ENCODE results near the gene SLCO4A1. TPM values are rescaled to one million over a fixed set of nuclear protein-coding genes. Genes with fewer than 3 reads are reported as not detected.
"Not testable (repeated sequence)": the region's sequence is repeated elsewhere in the genome, so short reads cannot be mapped to it uniquely, and the experiment has no call there.

Gene SLCO4A1
- polyA plus RNA-seq, 10 donors = 0.37 to 1.2 (median 0.65) TPM

DNA sequence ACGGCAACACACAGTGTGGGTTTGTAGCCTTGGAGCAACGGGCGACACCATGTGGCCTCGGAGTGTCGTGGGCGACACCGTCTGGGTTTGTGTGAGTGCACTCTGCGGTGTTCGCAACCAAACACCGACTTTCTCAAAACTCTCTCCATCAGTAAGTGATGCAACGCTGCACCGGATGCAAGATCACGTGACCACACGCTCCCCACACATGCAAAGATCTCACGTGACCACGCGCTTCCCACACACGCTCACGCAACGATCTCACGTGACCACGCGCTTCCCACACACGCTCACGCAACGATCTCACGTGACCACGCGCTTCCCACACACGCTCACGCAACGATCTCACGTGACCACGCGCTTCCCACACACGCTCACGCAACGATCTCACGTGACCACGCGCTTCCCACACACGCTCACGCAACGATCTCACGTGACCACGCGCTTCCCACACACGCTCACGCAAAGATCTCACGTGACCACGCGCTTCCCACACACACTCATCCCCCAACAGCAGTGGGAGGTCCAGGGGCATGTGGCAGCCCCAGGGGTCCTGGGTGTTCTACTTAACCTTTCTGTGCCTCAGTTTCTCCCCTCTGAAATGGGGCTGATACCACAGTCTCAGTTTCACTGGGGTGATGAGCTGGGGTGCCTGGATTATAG is 41.5 kb downstream of the SLCO4A1 start:
- not testable (repeated sequence) for DNase-seq

DNA sequence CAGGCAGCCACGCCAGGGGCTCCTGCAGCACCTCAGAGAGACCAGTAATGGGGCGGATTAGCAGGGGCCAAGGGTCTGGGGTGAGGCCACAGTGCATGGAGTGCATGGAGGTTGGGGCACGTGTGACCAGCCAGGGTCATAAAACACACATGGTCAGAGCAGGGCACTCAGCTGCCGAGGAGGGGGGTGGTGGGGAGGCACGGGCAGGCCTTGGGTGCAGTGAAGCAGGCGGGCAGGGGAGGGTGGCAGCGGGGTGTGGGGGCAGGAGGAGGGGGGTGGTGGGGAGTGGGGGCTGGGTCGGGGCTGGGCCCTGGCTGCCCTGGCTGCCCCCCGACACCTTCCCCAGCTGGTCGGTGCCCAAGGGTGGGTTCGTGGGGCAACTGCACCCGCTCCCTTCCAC is 42.7 kb downstream of the SLCO4A1 start:
- no peak for DNase-seq

GRCh38 chr20:62685781-62686555 is 43.7 kb downstream of the SLCO4A1 start:
- DNase-seq = peak in 2 of 3 donors; percentile 23 to 38

GRCh38 chr20:62686869-62687830 is 44.8 kb downstream of the SLCO4A1 start:
- DNase-seq = no peak

DNA sequence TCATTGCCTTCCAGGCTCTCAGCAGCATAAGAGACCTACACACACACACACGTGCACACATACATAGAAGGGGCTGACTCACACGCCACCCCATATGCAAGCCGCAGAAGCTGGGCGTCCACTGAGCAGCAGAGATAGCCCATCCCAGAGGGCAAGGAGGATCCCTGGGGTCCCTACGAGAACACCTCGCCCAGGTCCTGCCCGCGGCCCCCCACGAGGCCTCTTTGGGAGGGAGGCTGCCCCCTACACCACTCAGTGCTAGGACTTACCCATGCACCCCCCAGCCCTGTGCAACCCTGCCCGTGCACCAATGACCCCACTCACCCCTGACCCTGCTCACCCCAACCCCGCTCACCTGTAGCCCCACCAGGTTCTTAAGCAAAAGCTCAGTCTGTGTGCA is 45.8 kb downstream of the SLCO4A1 start:
- DNase-seq = no peak

DNA sequence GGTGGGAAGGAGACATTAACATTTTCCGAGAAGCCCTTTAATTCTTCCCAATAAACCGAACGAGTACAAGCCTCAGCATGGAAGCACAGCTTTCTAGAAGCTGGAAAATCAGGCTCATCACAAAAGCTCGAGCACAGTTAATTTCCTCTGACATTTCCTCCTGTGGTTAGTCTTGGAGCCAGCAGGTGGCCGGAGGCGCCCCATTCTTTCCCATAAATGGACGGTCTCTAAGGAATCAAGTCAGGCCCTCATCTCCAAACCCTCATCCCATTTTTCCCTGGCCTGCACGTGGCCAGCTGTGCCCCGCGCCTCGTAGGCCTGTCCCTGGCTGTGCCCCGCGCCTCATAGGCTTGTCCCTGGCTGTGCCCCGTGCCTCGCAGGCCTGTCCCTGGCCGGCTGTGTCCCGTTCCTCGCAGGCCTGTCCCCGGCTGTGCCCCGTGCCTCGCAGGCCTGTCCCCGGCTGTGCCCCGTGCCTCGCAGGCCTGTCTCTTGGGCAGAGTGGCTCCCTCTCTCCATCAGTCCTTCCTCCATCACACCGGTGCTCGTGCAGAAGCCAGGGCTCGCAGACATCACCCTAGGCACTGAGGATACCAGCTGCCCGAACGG is 46.7 kb downstream of the SLCO4A1 start:
- no peak for DNase-seq

DNA sequence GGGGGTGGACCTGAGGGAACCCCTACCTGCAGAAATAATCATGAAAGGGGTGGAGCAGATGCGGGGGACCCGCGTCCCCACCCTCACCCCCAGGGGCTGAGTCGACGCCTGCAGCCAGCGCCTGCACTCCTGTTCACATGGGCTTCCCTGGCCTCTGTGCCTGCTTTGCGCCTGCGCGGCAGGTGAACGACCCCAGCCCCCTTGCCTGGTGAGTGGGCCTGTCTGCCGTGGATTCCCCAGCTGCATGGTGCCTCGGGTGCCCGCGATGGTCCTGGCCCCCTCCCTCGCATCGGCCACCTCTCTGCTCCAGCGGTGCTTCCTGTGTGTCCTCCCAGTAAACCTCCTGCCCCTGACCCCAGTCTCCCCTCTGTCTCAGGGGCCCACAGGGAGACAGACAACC is 47.6 kb downstream of the SLCO4A1 start:
- DNase-seq = no peak

DNA sequence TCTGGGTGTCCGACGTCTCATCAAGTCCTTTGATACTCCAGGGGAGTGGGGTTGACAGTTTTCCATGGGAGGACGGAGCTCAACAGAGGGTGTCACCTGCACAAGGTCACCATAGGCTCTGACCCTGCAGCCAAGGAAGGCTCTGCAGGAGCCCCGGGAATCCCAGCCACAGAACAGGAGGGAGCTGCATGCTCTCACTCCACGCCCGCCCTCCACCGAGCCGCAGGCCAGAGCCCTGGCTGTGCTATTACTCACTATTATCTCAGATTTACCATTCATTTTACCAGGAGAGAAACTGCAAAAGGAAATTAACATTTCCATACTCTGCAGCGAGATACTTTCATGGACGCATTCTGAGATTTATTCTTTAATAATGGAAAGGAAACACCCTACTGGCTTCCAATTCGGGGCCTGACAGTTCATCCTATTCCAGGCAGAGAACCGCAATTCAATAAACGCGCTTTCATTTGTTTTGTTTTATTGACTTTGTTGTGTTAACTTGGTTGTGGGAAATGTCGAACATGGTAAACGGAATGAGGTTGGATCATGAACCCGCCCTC is 48.0 kb downstream of the SLCO4A1 start:
- DNase-seq = no peak

- DNase-seq = no peak
These were observed 49.2 kb downstream of the SLCO4A1 start for GRCh38 chr20:62691487-62691886.

- peak in 1 of 3 donors; percentile 54 for DNase-seq
These were observed 49.9 kb downstream of the SLCO4A1 start for GRCh38 chr20:62692176-62692575.

DNA sequence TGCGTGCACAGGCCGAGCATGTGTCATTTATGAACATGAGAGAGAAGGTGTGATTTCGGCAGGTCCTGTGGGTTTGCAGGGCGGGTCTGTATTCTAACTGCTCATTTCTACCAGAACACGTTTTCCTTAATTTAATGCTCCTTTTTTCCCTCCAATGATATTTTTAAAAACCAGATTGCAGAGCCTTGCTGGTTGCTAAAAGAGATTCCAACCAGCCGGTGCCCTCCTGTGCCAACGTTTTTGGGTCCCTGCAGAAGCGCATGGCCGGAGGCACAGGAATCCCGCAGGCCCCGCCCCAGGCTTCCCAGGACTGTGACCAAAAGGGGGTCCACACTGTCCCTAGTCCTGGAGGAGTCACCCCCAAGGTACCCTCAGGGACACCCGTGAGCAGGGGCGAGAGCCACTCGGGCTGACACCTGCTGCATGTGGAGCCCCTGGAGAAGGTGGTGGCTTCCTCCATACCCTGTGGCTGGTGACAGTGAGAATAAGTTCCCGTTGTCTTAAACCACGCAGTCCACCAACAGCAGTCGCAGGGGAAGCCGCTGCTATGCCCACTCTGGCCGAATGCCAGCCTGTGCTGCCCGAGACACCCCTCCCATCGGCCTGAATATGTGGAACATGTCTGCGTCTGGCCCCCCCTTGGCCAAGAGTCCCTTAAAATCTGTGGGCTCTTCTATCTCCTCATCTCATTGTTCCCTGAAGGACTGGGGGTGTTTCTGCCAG is 50.7 kb downstream of the SLCO4A1 start:
- no peak for DNase-seq

DNA sequence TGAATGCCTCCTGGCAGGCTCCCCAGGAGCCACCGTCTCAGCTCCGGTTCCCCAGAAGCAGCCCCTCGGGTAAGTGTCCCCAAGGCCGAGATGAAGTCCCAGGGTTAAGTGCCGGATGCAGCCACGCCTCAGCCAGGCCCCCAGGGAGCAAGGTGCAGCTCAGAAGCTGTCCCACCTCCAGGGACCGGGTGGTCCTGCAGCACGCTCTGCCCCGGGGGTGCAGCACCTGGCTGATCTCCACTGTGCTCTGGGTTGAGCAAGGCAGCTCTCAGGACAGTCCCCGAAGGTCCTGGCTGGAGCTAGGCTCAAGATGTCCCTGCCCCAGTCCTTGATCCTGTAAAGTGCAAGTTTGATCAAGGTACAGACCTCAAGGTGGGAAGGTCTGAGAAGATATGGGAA is 51.2 kb downstream of the SLCO4A1 start:
- DNase-seq = no peak

DNA sequence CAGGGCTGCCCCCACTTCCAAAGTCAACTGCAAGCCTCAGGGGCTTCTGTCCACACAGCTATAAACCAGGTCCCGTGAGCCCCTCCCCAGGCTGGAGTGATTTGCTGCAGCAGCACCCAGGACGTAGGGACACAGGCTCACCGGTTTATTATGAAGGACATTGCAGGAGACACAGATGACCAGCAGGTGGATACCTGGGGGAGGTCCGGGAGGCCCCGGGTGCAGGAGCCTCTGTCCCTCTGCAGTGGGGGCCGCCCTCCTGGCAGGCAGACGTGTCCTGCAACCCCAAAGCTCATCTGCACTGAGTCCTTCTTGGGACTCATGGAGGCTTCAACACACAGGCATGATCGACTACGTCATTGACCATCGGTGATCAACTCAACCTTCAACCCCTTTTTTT is 51.8 kb downstream of the SLCO4A1 start:
- DNase-seq = no peak

DNA sequence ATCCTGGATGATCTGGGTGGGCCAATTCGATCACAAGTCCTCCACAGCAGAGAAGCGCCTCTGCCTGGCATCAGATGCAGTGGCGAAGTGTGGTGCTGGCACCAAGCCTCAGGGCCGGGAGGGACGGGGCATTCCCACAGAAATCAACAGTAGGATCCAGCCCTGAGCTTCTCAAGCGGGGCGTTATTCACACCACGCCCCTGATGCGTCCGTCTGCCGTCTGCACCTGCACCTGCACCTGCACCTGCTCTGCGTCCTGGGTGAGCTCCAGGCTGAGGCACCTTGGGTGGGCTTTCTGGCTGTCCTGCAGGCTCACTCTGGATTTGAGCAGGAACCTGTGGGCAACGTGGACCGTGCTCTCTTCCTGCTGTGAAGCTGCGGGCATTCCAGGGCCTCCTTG is 52.6 kb downstream of the SLCO4A1 start:
- no peak for DNase-seq

GRCh38 chr20:62695448-62696414 is 53.4 kb downstream of the SLCO4A1 start:
- DNase-seq = no peak

DNA sequence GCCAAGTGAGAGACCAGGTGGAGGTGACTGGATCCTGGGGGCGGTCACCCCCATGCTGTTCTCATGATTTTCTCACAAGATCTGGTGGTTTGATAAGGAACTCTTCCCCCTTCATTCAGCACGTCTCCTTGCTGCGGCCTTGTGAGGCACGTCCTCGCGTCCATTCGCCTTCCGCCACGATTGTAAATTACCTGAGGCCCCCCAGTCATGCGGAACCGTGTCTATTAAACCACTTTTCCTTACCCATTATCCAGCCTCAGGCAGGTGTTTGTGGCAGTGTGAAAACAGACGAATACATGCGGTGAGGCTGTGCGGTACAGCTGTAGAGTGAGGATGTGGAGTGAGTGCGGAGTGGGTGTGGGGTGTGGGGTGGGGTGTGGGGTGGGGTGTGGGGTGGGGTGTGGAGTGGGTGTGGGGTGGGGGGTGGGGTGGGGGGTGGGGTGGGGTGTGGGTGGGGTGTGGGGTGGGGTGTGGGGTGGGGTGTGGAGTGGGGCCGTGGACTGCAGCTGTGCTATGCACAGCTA is 54.2 kb downstream of the SLCO4A1 start:
- no peak for DNase-seq

DNA sequence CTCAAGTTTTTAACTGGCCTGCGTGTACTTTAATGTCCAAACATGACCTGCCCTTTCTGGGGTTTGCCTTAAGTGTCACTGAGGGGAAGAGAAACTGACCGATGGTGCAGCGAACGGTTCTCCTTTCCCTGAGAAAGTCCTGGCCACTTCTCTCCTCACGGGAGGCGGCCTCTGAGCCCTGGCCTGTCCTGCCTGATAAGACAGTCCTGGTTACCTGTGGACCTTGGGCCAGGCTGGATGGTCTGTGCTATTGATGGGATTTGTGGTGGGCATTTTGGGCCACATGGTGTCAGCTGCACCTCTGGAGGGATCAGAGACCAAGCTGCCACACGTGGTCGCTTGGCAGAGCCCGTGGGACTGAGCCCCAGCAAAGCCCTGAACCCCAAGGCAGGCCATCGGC is 54.7 kb downstream of the SLCO4A1 start:
- DNase-seq = no peak

DNA sequence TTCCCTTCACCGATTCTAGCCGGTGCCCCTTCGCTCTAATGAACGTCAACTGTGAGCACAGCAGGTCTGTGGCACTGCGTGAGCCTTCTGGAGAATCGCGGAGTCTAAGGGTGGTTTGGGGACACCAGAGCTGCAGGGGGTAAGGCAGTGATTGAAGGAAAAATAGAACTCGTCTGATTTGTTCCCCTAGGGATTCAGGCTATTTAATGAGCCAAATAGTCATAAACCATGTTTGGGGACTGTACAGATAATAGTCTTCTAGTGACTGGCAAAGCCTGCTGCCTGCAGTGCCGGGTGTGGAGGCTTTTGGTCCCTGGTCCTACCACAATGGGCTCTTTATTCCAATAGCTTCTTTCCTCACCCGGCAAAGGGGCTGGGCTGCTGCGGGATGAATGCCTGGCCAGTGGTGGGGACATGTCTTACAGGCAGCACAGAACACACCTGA is 55.2 kb downstream of the SLCO4A1 start:
- no peak for DNase-seq

- DNase-seq = no peak
These were observed 55.9 kb downstream of the SLCO4A1 start for GRCh38 chr20:62698231-62698630.

Measured in muscle of back (tissue), 11 donors.